Midbrain (tissue), 1 donor: ENCODE measurements around the gene ZBTB7B.
A peak's percentile ranks its signal among the peaks of the same experiment; 100 is the strongest.

ENCODE experiments used
- DNase-seq: peaks from one replicate; lab custom pipeline; 2025; lab: John Stamatoyannopoulos, UW

Gene ZBTB7B

GRCh38 chr1:155002464-155003226 is at the start of gene ZBTB7B:
TSS of gene ZBTB7B (plus strand) at chr1:155002802. CDS start at chr1:155014661, 11,859 bp downstream.
- DNase-seq: peak; percentile 30

- peak; percentile 28 for DNase-seq
These were observed 49.0 kb upstream of the ZBTB7B start for GRCh38 chr1:154953611-154954038.

- no peak for DNase-seq
These were observed 48.1 kb upstream of the ZBTB7B start for GRCh38 chr1:154954541-154954940.

GRCh38 chr1:154955039-154955717 is 47.4 kb upstream of the ZBTB7B start:
- DNase-seq: peak; percentile 64

- peak; percentile 95 for DNase-seq
These were observed 46.7 kb upstream of the ZBTB7B start, which contains the start of gene PBXIP1 for GRCh38 chr1:154955718-154956543. TSS of gene PBXIP1 (minus strand) at chr1:154956099. CDS start at chr1:154953721, 2,378 bp downstream.

- DNase-seq: peak; percentile 60
These were observed 46.1 kb upstream of the ZBTB7B start for GRCh38 chr1:154956544-154956941.

- DNase-seq: peak; percentile 25
These were observed 45.4 kb upstream of the ZBTB7B start for GRCh38 chr1:154957091-154957657.

GRCh38 chr1:154958036-154958435 is 44.6 kb upstream of the ZBTB7B start:
- no peak for DNase-seq

GRCh38 chr1:154958681-154959425 is 43.7 kb upstream of the ZBTB7B start:
- no peak for DNase-seq

- DNase-seq: no peak
These were observed 43.2 kb upstream of the ZBTB7B start for GRCh38 chr1:154959426-154959780.

GRCh38 chr1:154960446-154961136 is 42.0 kb upstream of the ZBTB7B start:
- no peak for DNase-seq

GRCh38 chr1:154961207-154962155 is 41.1 kb upstream of the ZBTB7B start, which contains the start of gene PYGO2:
TSS of gene PYGO2 (minus strand) at chr1:154961782. CDS start at chr1:154961576, 206 bp downstream.
- peak; percentile 83 for DNase-seq

- peak; percentile 28 for DNase-seq
These were observed 40.3 kb upstream of the ZBTB7B start for GRCh38 chr1:154962156-154962749.

- no peak for DNase-seq
These were observed 39.7 kb upstream of the ZBTB7B start for GRCh38 chr1:154962795-154963330.

- no peak for DNase-seq
These were observed 39.0 kb upstream of the ZBTB7B start for GRCh38 chr1:154963643-154964042.

- DNase-seq: no peak
These were observed 38.2 kb upstream of the ZBTB7B start for GRCh38 chr1:154964359-154964758.

GRCh38 chr1:154966111-154966510 is 36.5 kb upstream of the ZBTB7B start:
- DNase-seq: no peak

- no peak for DNase-seq
These were observed 35.2 kb upstream of the ZBTB7B start for GRCh38 chr1:154967331-154967950.
